Upper lobe of right lung (tissue), 1 donor: ENCODE data around the gene PLCB1. TPM values are rescaled to one million over a fixed set of nuclear protein-coding genes. Genes with fewer than 3 reads are reported as not detected.

Source experiments
- ATAC-seq: fragments of 200-7000 bp; cut with Tn5 transposase; one replicate; pipeline ENCODE4 v1.9.1; 2020; ENCODE audit warnings: mild to moderate bottlenecking, moderate library complexity
- DNase-seq: peaks from one replicate; pipeline ENCODE4 v3.0.0-alpha.2; 2020
- H3K27ac ChIP-seq: fragments of 200-600 bp; one replicate; pipeline ENCODE4 v1.8.0; 2022
- H3K27me3 ChIP-seq: fragments of 200-600 bp; one replicate; pipeline ENCODE4 v1.8.0; 2022; ENCODE audit warnings: mild to moderate bottlenecking
- H3K36me3 ChIP-seq: fragments of 200-600 bp; one replicate; pipeline ENCODE4 v1.8.0; 2022
- H3K4me1 ChIP-seq: fragments of 200-600 bp; one replicate; pipeline ENCODE4 v1.8.0; 2022
- H3K4me3 ChIP-seq: fragments of 200-600 bp; one replicate; pipeline ENCODE4 v1.8.0; 2022; ENCODE audit warnings: mild to moderate bottlenecking
- H3K9me3 ChIP-seq: fragments of 200-600 bp; one replicate; pipeline ENCODE4 v1.8.0; 2022
- intact Hi-C: fragments of 100-400 bp; cut with DNase I; formaldehyde crosslinking; loops from one replicate; pipeline ENCODE4 v1.11.0; 2022
- total RNA-seq: library from RNA; stranded (reverse); fragmentation: NEBNext Ultra II Directional; extraction: Animal tissue kit (Norgen Biotek cat#: 25700); gene quantifications from one replicate; pipeline ENCODE4 v1.2.1, GENCODE V29; 2021
- TF ChIP-seq, protein P1 (sequence below): fragments of 200-600 bp; IDR thresholded peaks from one replicate; pipeline ENCODE4 v1.8.0; 2022; ENCODE audit warnings: antibody characterized with exemption
- donor health status: DM: no; HTN: yes; CAD: no; lungs with severe emphysema.

PLCB1 gene
- total RNA-seq, 1 donor from 2014 or later, result 12.4 TPM

DNA sequence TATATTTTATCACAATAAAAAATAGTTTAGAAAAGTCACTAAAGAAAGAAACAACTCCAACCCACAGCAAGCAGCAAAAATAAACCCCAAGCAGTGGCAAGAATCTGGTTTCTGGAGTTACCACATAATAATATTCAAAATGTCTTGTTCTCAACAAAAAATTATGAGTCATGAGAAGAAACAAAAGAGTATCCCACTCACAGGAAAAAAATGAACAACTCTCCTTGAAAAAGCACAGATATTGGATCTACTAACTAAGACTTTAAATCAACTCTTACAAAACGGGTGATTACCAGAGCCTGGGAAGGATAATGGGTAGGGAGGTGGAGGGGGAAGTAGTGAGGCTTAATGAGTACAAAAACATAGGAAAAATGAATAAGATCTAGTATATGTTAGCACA lies 425.6 kb downstream of the PLCB1 start:
- intact Hi-C loops, result no loop called here
- no peaks in the 10 kb centered on the region for H3K36me3 ChIP-seq
- no peak overlapping the region for H3K4me3 ChIP-seq
- no peak for ATAC-seq
- no peaks in the 10 kb centered on the region for H3K27me3 ChIP-seq
- TF ChIP-seq, protein P1, sequence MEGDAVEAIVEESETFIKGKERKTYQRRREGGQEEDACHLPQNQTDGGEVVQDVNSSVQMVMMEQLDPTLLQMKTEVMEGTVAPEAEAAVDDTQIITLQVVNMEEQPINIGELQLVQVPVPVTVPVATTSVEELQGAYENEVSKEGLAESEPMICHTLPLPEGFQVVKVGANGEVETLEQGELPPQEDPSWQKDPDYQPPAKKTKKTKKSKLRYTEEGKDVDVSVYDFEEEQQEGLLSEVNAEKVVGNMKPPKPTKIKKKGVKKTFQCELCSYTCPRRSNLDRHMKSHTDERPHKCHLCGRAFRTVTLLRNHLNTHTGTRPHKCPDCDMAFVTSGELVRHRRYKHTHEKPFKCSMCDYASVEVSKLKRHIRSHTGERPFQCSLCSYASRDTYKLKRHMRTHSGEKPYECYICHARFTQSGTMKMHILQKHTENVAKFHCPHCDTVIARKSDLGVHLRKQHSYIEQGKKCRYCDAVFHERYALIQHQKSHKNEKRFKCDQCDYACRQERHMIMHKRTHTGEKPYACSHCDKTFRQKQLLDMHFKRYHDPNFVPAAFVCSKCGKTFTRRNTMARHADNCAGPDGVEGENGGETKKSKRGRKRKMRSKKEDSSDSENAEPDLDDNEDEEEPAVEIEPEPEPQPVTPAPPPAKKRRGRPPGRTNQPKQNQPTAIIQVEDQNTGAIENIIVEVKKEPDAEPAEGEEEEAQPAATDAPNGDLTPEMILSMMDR, result no peak
- H3K9me3 ChIP-seq, result peaks cover 4% of the 10 kb centered on the region
- no peak overlapping the region for H3K27ac ChIP-seq
- no peaks in the 10 kb centered on the region for H3K4me1 ChIP-seq
- no peak for DNase-seq

DNA sequence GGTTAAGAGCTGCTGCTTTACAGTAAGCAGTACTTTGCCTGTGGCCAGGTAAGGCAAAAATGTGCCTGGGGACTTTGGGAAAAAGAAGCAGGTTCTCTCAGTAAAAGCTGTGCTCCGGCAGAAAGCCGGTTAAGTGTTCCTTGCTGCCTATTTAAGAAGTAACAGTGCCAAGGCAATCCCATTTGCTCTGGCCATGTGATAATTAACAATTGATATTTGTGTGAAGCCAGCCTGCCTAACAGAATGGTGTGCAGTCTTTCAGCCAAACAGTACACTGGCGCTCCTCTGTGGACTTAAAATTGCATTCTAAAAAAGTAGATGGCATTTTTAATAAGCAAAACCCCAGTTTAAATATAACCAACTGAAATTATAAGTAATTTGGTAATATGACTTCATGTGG lies 430.3 kb downstream of the PLCB1 start:
- TF ChIP-seq, protein P1, result no peak
- intact Hi-C loops, result no loop called here
- H3K4me3 ChIP-seq, result no peak overlapping the region

DNA sequence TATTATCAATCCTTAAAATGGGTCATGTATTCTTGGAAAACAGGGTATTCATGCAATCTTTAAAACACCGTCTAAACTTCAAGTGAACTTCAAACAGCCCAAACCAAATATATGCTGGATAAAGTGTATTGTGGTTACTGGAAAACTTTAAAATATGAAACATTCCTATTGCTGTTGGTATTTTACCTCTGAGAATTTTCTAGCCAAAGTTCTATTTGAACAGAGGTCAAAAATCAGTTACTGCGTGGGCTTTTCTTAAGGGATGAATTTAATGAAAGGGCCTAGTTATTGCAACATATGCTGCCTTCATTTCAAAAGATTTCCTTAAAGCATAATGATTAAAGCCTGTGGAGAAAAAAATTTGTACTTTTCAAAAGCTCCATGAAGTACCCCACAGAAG lies 436.0 kb downstream of the PLCB1 start:
- TF ChIP-seq, protein P1, result no peak
- DNase-seq, result no peak
- no peak for ATAC-seq
- no peaks in the 10 kb centered on the region for H3K9me3 ChIP-seq
- H3K27me3 ChIP-seq, result no peaks in the 10 kb centered on the region
- intact Hi-C loops, result no loop called here
- no peak overlapping the region for H3K27ac ChIP-seq
- no peaks in the 10 kb centered on the region for H3K4me1 ChIP-seq
- no peak overlapping the region for H3K4me3 ChIP-seq
- H3K36me3 ChIP-seq, result no peaks in the 10 kb centered on the region

More for the DNA sequence above, 430.3 kb downstream of the PLCB1 start:
- no peaks in the 10 kb centered on the region for H3K4me1 ChIP-seq
- DNase-seq (no peak), ATAC-seq (no peak)
- no peaks in the 10 kb centered on the region for H3K9me3 ChIP-seq
- no peak overlapping the region for H3K27ac ChIP-seq
- H3K27me3 ChIP-seq, result no peaks in the 10 kb centered on the region
- H3K36me3 ChIP-seq, result no peaks in the 10 kb centered on the region

DNA sequence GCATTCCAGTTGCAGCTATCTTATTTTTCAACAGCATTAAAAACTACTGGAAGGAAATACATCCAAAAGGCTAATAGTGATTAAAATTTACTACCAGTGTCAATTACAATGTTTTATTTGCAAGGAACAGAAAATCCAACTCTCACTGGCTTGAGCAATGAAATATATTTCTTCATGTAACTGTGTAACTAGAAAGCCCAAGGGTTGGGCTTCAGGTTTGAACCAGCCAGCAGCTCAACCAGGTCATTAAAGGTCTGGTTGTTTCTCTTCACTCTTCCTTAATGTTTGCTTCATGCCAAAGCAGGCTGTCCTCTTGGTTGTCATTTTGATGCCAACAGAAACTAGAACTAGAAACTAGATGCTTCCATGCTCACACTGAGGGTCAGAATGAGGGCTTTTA lies 437.7 kb downstream of the PLCB1 start:
- no peaks in the 10 kb centered on the region for H3K9me3 ChIP-seq
- intact Hi-C loops, result no loop called here
- ATAC-seq (no peak), DNase-seq (no peak)
- H3K4me1 ChIP-seq, result no peaks in the 10 kb centered on the region
- H3K36me3 ChIP-seq, result no peaks in the 10 kb centered on the region
- TF ChIP-seq, protein P1, result no peak
- no peak overlapping the region for H3K4me3 ChIP-seq
- no peaks in the 10 kb centered on the region for H3K27me3 ChIP-seq
- H3K27ac ChIP-seq, result no peak overlapping the region

DNA sequence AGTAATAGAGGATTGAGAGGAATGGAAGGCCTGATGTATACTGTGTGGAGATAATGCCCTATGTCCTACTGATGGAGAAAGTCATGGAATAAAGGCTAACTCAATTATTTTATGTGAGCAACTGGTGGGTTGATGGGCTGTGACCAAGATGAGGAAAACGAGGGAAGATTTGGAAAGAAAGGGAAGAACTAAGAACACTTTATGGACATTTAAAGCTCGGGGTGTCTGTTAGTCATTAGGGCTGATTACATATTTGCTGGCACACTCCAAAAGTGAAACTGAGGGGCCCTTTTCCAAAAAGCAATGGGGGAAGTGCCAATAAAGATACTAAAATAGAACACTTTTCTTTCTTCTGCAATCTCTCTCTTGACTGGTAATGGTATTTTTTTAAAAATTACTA lies 439.5 kb downstream of the PLCB1 start:
- Histone ChIP-seq H3K4me3 (no peak overlapping the region), H3K27ac (no peak overlapping the region), H3K4me1 (no peaks in the 10 kb centered on the region), H3K9me3 (no peaks in the 10 kb centered on the region), H3K36me3 (no peaks in the 10 kb centered on the region), H3K27me3 (no peaks in the 10 kb centered on the region)
- DNase-seq, result no peak
- TF ChIP-seq, protein P1, result no peak
- intact Hi-C loops, result no loop called here
- ATAC-seq, result no peak

DNA sequence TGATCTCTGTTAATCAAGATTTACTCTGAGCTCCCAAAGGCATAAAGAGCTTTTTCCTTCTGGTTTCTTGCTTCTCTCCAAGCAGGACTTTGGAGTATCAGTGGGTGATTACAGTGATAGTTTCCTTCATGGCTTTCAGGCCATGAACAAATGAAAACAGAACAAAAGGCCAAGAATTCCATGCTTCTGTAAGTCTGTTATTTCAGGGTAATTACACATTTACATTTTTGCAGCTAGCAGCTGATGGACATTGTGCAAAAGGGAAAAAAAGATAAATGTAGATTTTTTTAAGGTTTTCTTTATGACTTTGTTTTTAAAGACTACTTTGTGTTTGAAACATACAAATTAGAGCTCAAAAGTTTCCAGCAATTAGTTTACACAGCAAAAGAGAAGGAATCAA lies 441.6 kb downstream of the PLCB1 start:
- Histone ChIP-seq H3K27ac (no peak overlapping the region), H3K9me3 (no peaks in the 10 kb centered on the region), H3K36me3 (no peaks in the 10 kb centered on the region), H3K4me3 (no peak overlapping the region), H3K27me3 (no peaks in the 10 kb centered on the region), H3K4me1 (no peaks in the 10 kb centered on the region)
- DNase-seq, result no peak
- TF ChIP-seq, protein P1, result no peak
- intact Hi-C loops, result no loop called here
- no peak for ATAC-seq
